ENCODE measurements around the gene CRYBA1. TPM values are rescaled to one million over a fixed set of nuclear protein-coding genes. Genes with fewer than 3 reads are reported as not detected.

The CRYBA1 gene, protein sequence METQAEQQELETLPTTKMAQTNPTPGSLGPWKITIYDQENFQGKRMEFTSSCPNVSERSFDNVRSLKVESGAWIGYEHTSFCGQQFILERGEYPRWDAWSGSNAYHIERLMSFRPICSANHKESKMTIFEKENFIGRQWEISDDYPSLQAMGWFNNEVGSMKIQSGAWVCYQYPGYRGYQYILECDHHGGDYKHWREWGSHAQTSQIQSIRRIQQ
- total RNA-seq: not detected in 2 replicates

DNA sequence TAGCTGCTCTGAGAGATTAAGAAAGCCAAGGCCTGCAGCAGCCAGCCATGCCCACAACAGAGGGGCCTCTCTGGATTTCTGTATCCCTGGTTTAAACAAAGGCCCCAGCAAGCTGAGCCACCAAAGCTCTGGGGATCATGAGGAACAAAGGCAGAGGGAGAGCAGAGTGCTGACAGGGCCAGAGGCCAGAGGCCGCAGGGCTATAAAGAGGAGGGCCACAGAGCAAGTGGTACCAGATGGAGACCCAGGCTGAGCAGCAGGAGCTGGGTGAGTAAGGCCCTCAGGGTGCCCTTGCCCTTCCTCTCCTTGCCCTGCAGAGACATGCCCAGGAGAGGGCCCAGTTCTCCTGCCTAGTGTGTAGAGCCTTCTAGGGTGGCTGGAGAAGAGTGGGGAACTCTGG lies at the start of gene CRYBA1:
Gene CRYBA1, plus strand, starts transcription at position 232 of the 400 bp plus-strand sequence. Its CDS starts 5 bp downstream, at position 237.

DNA sequence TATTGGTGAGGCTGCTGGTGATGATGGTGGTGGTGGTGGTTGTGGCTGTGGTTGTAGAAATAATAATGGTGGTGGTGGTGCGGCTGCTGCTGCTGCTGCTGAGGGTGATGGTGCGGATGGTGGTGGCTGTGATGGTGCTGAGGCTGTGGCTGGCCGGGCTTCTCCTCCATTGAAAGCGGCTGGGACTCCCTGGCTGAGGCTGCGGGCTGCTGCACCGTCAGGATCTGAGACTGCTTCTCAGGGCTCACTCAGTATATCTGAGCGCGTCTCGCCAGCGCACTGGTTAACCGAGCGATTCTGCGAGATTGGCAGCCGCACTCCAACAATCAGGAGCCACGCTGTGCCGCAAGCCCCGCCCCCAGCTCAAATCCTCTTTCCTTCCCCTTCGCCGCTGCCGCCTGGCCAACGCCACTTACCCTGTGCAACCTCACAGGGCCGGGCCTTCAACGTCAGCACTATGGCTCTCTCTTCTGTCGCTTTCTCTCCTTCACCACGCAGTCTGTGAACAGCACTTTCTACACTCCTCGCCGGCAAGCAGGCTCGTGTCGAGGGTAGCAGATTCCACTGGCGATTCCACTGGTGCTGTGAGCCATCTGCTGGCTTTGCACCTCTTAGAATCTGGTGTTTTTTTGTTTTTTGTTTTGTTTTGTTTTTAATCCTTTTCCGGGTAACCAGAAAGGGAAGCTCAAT lies 47.4 kb downstream of the CRYBA1 start, which contains the start of gene NUFIP2:
Gene NUFIP2, minus strand, starts transcription at position 259 of the 690 bp plus-strand sequence. Its CDS starts 89 bp downstream, at position 170.

Other genes starting within 250 kb of the CRYBA1 start
- not detected in 2 replicates for gene SEZ6, start 240.8 kb upstream of the CRYBA1 start, total RNA-seq
- 1.1 and 2.7 TPM in 2 replicates for gene PIPOX, start 203.7 kb upstream of the CRYBA1 start, total RNA-seq
- gene MYO18A, start 66.5 kb upstream of the CRYBA1 start, total RNA-seq: 90.3 and 97.6 TPM in 2 replicates
- gene NUFIP2, start 47.3 kb downstream of the CRYBA1 start, total RNA-seq: 24.8 and 30.6 TPM in 2 replicates
- gene TAOK1, start 143.5 kb downstream of the CRYBA1 start, total RNA-seq: 66.6 and 72.6 TPM in 2 replicates